Dermis microvascular lymphatic vessel endothelial cell (primary cell): Measurements from ENCODE around the gene COL18A1. TPM values are rescaled to one million over a fixed set of nuclear protein-coding genes. Genes with fewer than 3 reads are reported as not detected.
A peak's percentile ranks its signal among the peaks of the same experiment; 100 is the strongest.

Source experiments
- DNase-seq, 2 donors: peaks; one replicate each; pipeline versions ENCODE4 v3.0.0 to v3.0.0-alpha.2; 2010; ENCODE audit warnings: low read depth in 2 of 2
- total RNA-seq: library from RNA; depleted of rRNA; stranded (reverse); fragments of >200 nt; gene quantifications from 2 replicates; pipeline ENCODE4 v1.2.1, GENCODE V29; 2014

Gene COL18A1
- total RNA-seq, 1 donor from 2014 or later: 170 TPM

GRCh38 chr21:45468051-45468970, 63.3 kb downstream of the COL18A1 start:
- DNase-seq: no peak

GRCh38 chr21:45468971-45469272, 64.0 kb downstream of the COL18A1 start:
- no peak for DNase-seq

GRCh38 chr21:45469273-45470086, 64.5 kb downstream of the COL18A1 start:
- no peak for DNase-seq

DNA sequence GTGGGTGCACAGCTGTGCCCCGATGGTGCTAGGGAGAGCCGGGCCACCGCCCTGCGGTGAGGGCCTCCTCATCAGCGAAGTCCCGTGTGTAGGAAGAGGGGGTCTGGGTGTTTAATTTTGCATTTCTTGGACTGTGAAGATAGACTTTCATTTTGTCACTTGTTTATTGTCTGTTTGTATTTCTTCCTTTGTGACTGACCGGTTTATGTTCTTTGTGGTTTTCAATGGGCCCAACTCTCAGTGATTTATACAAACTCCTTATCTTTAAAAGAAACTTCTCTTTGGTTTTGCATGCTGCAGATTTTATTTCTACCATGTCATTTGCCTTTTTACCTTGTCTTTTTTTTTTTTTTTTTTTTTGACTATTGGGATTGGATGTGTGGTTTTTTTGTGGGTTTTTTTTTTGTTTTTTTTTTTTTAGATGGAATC, 65.1 kb downstream of the COL18A1 start:
- DNase-seq: no peak

DNA sequence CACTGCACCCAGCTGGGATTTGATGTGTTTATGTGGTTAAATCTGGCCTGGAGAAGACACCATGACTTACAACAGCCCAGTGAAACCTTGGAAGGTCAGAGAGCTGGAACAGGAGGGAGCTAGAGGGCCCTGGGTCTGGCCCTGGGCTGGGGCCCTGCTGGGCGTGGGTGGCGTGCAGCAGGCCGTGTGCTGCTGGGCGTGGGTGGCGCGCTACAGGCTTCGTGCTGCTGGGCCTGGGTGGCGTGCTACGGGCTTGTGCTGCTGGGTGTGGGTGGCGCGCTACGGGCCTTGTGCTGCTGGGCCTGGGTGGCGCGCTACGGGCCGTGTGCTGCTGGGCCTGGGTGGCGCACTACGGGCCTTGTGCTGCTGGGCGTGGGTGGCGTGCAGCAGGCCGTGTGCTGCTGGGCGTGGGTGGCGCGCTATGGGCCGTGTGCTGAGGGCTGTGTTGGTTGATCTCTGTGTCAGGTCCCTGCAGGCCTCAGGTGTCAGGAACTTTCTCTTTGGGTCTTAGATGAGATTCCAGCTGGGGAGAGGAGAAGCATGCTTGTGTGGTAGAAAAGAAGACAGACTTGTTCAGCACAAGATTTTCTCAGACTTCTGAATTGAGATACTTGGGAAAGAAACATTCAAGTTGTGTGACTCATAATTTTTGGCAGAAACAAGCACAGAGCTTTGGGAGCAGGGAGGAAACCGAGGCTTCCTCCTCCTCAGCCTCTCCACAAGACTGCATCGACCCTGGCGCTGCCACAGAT, 66.0 kb downstream of the COL18A1 start:
- peak in 1 of 2 donors; percentile 69 for DNase-seq

GRCh38 chr21:45471525-45472221, 66.7 kb downstream of the COL18A1 start:
- no peak for DNase-seq

DNA sequence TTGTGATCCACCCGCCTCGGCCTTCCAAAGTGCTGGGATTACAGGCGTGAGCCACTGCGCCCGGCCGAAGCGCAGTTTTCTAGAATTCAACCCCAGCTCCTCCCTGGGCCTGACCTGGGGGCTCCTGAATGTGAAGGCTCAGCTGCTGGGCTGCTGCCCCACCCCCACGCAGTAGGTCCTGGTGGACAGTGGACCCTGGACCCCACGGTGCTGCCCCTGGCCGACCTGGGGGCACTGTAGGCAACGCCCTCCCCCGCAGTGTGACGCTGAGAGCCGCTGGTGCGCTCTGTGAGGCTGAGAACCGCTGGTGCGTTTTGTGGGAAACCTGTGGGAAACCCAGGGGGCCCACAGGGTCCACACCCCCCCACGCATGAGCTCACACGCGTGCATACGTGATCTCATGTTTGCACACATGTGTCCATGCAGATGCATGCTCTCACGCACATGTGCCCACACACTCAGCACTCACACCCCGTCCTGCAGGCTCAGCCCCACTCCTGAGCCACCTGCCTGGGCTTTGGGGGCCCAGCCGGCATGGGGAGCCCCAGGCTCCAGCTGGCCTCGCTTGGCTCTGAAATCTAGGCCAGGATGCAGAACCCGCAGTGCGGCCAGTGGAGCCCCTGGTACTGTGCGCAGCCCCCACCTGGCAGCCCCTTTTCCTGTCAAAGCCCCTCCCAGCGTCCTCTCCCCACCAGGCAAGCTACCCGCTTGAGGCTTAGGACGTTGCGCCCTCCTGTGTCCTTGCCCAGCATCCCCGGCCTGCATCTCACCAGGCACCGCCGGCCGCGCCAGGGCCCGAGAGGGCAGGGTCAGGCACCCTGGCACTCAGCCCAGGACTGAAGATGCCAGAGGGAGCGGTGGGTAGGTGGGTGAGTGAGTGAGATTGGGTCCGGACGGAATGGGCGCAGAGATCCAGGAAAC, 67.7 kb downstream of the COL18A1 start:
- DNase-seq: no peak

GRCh38 chr21:45473496-45474322, 68.7 kb downstream of the COL18A1 start:
- DNase-seq: no peak

DNA sequence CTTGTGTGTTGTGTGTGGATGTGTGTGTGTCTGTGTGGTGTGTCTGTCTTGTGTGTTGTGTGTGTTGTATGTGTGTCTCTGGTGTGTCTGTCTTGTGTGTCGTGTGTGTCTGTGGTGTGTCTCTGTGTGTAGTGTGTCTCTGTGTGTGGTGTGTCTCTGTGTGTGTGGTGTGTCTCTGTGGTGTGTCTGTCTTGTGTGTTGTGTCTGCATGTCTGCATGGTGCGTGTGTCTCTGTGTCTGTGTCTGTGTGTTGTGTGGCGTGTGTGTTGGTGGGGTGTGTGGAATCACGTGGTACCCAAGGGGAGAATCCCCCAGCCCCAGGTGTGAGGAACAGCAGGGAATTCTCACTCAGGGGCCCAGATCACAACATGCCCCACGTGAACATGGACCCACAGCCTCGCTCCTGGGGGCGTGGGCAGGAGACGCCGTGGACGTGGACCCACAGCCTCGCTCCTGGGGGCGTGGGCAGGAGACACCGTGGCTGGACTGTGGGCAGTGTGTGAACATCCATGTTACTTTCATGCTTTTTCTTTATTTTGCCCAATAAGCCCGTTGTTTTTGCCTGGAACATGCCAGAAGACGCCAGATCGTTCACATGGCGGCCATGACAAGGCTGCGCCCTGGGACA, 69.5 kb downstream of the COL18A1 start:
- no peak for DNase-seq

DNA sequence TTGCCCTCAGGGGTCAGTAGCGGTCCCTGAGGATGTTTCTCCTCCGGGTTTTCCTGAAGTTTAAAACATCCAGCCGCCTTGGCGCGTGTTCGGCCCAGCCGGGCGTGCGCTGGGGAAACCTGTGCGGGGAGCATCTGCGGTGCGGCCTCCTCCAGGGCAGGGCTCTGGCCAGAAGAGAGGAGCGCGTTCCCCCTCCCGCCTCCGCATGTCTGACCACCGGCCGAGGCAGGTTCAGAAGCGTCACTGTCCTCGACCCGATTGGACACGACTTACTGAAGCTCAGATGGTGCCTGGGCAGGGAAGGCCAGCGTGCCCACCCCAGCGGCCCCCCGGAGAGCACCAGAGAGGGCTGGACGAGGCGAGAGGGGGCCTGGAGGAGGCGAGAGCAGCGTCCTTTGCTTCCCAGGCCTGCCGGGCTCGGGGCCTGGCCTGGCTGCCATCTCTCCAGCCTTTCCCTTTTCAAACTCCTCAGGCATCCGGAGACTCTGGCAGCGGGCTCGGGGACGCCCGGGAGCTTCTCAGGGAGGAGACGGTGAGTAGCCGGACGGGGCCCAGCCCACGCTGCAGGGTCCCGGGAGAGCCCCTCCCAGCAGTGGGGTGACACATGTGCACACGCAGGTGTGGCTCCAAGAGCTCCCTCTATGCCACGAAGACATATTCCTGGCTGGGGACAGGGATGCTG, 70.2 kb downstream of the COL18A1 start:
- DNase-seq: no peak

DNA sequence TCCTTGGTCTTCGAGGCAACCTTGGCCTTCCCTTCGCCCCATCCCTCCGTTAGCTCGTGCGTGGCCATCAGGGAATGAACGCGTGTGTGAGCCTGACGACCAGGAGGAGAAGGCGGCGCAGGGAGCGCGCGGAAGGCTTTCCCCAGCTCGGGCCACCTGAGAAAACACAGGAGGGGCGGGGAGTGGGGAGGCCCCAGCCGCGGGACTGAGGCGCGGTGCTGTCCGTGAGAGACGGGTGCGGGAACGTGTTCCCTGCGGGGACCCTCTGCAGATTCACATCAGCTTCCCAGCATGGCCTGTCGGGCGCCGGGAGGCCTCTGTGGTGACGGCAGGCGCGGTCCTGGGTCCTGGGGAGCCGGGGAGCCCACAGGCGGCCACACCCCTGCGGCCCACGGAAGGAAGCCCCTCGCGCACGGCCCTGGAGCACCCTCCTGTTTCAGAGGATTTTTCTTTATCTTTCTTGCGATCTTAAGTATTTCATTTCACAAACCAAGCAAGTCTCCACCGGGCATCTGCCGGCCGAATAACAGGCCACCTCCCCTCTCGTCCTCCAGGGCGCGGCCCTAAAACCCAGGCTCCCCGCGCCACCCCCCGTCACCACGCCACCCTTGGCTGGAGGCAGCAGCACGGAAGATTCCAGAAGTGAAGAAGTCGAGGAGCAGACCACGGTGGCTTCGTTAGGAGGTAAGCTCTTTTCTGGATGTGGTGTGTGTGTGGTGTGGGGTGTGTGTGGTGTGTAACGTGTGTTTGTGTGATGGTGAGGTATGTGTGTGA, 71.0 kb downstream of the COL18A1 start:
- DNase-seq: no peak

GRCh38 chr21:45476582-45476981, 71.6 kb downstream of the COL18A1 start:
- no peak for DNase-seq

- no peak for DNase-seq
These were observed 72.5 kb downstream of the COL18A1 start for GRCh38 chr21:45477176-45478114.

DNA sequence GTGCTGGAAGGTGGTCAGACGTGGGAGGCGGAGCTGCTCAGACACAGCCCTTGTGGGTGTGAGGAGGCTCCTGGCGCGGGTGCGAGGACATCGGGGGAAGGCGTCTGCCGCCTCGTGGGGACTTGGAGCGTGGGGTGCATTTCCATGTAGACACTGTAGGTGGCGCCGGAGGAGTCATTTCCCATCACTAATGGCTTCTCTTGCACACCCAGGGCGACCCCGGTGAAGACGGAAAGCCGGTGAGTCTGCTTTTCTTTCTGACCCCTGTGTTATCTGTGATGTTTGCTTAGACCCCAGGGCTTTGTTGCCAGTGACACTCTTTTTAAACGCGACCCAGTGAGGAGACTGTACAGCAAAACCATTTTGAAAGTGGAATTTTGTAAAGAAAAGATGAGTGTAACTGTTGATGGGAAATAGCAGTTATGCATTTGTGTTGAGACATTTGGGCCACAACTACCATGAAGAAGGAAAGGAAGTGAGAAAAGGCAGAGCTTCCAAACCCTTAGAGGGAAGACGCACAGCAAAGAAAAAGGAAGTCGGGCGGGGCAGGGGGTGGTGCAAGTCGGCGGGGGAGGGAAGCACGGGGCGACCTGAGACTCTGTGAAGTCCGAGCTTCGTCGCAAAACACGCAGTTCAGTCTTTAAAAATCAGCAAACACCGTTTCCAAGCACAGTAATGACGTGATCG, 73.3 kb downstream of the COL18A1 start:
- DNase-seq: peak; percentile 7 to 70

DNA sequence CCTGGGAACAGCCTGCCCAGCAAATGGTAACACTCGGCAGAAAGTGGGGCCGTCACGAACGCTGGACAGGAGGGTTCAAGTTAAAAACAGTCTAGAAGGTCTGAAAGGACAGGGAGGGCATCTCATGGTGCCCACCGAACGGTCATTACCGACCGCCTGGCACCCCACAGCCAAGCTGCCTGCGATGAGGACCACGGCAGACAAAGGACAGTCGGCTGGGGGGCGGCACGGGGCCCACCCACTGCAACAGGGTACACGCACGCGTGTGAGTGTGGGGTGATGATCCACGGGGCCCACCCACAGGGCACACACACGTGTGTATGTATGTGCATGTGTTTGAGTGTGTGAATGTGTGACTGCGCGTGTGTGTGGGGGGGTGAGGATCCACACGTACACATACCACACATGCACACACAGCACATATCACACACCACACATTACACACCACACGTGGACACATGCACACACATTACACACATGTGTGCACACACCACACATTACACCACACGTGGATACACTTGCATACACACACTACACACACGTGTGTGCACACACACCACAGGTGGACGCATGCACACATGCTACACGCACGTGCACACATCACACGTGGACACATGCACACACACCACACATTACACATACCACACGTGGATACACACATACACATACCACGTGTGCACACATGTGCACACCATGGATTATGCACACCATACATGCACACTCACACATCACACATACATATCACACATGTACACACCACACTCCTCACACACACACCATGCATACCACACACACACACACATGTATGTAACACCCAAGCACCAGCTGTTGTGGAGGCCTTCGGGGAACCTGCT, 74.1 kb downstream of the COL18A1 start:
- DNase-seq: no peak
